K562 (cell line): ENCODE data around the gene VWA1. TPM values are rescaled to one million over a fixed set of nuclear protein-coding genes. Genes with fewer than 3 reads are reported as not detected.

Experiments
- DNMT1 ChIP-seq: fragments of 450-650 bp; IDR thresholded peaks from 2 replicates; pipeline ENCODE4 v1.6.1; 2016; ENCODE audit warnings: antibody characterized with exemption, mild to moderate bottlenecking
- EP300 ChIP-seq: IDR thresholded peaks from 2 replicates; pipeline ENCODE4 v1.6.1; 2012; ENCODE audit warnings: low read length, improper control_type of control experiment
- ETS2 ChIP-seq: IDR thresholded peaks from 2 replicates; pipeline ENCODE4 v1.6.1; 2016; ENCODE audit warnings: borderline replicate concordance, missing genetic modification characterization, mild to moderate bottlenecking, moderate library complexity, missing compliant biosample characterization; ENCODE audit not compliant: poor library complexity, severe bottlenecking
- FIP1L1 ChIP-seq: fragments of 200-400 bp; formaldehyde crosslinking; IDR thresholded peaks from 2 replicates; pipeline ENCODE4 v1.6.1; 2018; ENCODE audit warnings: mild to moderate bottlenecking, low read depth, low read length; ENCODE audit not compliant: poor library complexity, severe bottlenecking
- HMGN3 ChIP-seq: IDR thresholded peaks from 2 replicates; pipeline ENCODE4 v1.6.1; 2011; ENCODE audit warnings: borderline replicate concordance, low read depth, mild to moderate bottlenecking, mixed read lengths, low read length; ENCODE audit not compliant: insufficient read length; ENCODE audit errors: extremely low read depth
- ILK ChIP-seq: fragments of 450-650 bp; IDR thresholded peaks from 2 replicates; pipeline ENCODE4 v1.6.1; 2016; ENCODE audit warnings: missing genetic modification characterization, low read depth, mild to moderate bottlenecking, missing compliant biosample characterization, moderate library complexity, borderline replicate concordance
- NFIX ChIP-seq: fragments of 250-450 bp; sonication (Bioruptor Pico); IDR thresholded peaks from 2 replicates; pipeline ENCODE4 v1.4.0; 2020; ENCODE audit warnings: low read depth, mild to moderate bottlenecking, moderate library complexity
- NR2C1 ChIP-seq, 2 experiments: fragments of 450-650 bp; IDR thresholded peaks; 2 replicates each; pipeline ENCODE4 v1.6.1; 2017; ENCODE audit warnings: mild to moderate bottlenecking in 2 of 2, antibody characterized with exemption in 1 of 2, inconsistent platforms in 1 of 2, missing compliant biosample characterization in 1 of 2, missing genetic modification characterization in 1 of 2
- PBX2 ChIP-seq, 2 experiments: IDR thresholded peaks in 1 of 2; conservative IDR thresholded peaks in 1 of 2; 2 replicates each; pipeline ENCODE4 v1.6.1; 2016; ENCODE audit warnings: low read depth in 2 of 2, mild to moderate bottlenecking in 1 of 2, missing compliant biosample characterization in 1 of 2, missing genetic modification characterization in 1 of 2, moderate library complexity in 1 of 2
- RFX5 ChIP-seq: IDR thresholded peaks from 2 replicates; pipeline ENCODE4 v1.6.1; 2011; ENCODE audit warnings: low read depth, mild to moderate bottlenecking, improper control_type of control experiment, low read length
- ZNF124 ChIP-seq: sonication (generic); formaldehyde crosslinking; IDR thresholded peaks from 2 replicates; pipeline ENCODE4 v1.8.1; 2022; ENCODE audit warnings: missing genetic modification reagents
- ZNF224 ChIP-seq: sonication (generic); formaldehyde crosslinking; IDR thresholded peaks from 2 replicates; pipeline ENCODE4 v1.8.0; 2022; ENCODE audit warnings: mild to moderate bottlenecking, missing genetic modification reagents
- ZNF280A ChIP-seq: fragments of 450-650 bp; IDR thresholded peaks from 2 replicates; pipeline ENCODE4 v1.6.1; 2018; ENCODE audit warnings: mild to moderate bottlenecking, low read depth; ENCODE audit not compliant: partially characterized antibody
- ZNF518B ChIP-seq: fragments of 250-450 bp; sonication (Bioruptor Pico); IDR thresholded peaks from 2 replicates; pipeline ENCODE4 v1.5.0; 2021; ENCODE audit warnings: mild to moderate bottlenecking, moderate library complexity
- ZNF778 ChIP-seq: fragments of 450-650 bp; formaldehyde crosslinking; IDR thresholded peaks from 2 replicates; pipeline ENCODE4 v1.4.0; 2020; ENCODE audit warnings: mild to moderate bottlenecking, moderate library complexity
- ZSCAN32 ChIP-seq: fragments of 450-650 bp; formaldehyde crosslinking; IDR thresholded peaks from 2 replicates; pipeline ENCODE4 v1.4.0; 2020; ENCODE audit warnings: mild to moderate bottlenecking, moderate library complexity
- polyA plus RNA-seq, 8 experiments: library from polyadenylated mRNA; depleted of rRNA in 4 of 8; stranded (reverse) in 5 of 8; unstranded in 3 of 8; fragments of >200 nt; fragmentation: Nextera tagmentation in 2 of 8; fragmentation: Illumina TruSeq in 1 of 8; extraction: Ambion mirVana in 2 of 8; extraction: Trizol in 1 of 8; gene quantifications; 2 replicates each; pipeline versions ENCODE4 v1.2.1 to v1.2.3, GENCODE V29; 2011 to 2014; ENCODE audit warnings: inconsistent platforms in 1 of 8, missing spikeins in 1 of 8
- total RNA-seq, 7 experiments: library from RNA; depleted of rRNA in 6 of 7; stranded (reverse); fragments of >200 nt in 6 of 7; fragmentation: Illumina TruSeq in 2 of 7; extraction: Trizol in 2 of 7; gene quantifications; 2 replicates each; pipeline versions ENCODE4 v1.2.1 to v1.2.3, GENCODE V29; 2011 to 2021; ENCODE audit warnings: low replicate concordance in 1 of 7

The VWA1 gene
- total and polyA plus RNA-seq, 9 of the 15 experiments (the other 6 are each of a cell fraction or from before 2014, with no cell fraction given) = 0.01 to 6.4 (median 0.85) TPM

- TF ChIP-seq EP300 (peak; percentile 34; the same call in 1 of the 2 replicates), ZNF224 (CRISPR knock-in tag) (peak; percentile 66; the same call in 1 of the 2 replicates), HMGN3 (peak; percentile 96), NFIX (CRISPR knock-in tag) (no peak), ZNF518B (no peak), ZSCAN32 (CRISPR knock-in tag) (no peak), FIP1L1 (peak; percentile 99), ZNF778 (CRISPR knock-in tag) (no peak), PBX2 (CRISPR knock-in tag; IDR thresholded peaks at IDR 0.05; ENCODE audit: low read depth) (peak; percentile 98), PBX2 (tag; conservative IDR thresholded peaks at IDR 0.05; ENCODE audit: low read depth) (peak; percentile 95), ETS2 (tag) (no peak), NR2C1 (IDR thresholded peaks at IDR 0.05) (peak; percentile 91), NR2C1 (tag; IDR thresholded peaks at IDR 0.05) (peak; percentile 92), ZNF280A (no peak), DNMT1 (no peak), ILK (tag) (no peak), ZNF124 (CRISPR knock-in tag) (no peak), RFX5 (no peak)
Measured at GRCh38 chr1:1399187-1399871, 36.2 kb upstream of the VWA1 start, which contains the start of gene CCNL2 (continued).
